Peyer's patch (tissue), 4 donors: Measurements from ENCODE around the gene CECR2. TPM values are rescaled to one million over a fixed set of nuclear protein-coding genes. Genes with fewer than 3 reads are reported as not detected.

Experiments
- DNase-seq, 3 donors: peaks; one replicate each; pipeline ENCODE4 v3.0.0-alpha.2; 2017 to 2019
- H3K27ac ChIP-seq, 4 donors: fragments of 200-600 bp; sonication (generic); one replicate each; pipeline ENCODE4 v1.5.1; 2016 to 2019
- H3K27me3 ChIP-seq, 2 donors: fragments of 200-600 bp; sonication (generic); one replicate each; pipeline ENCODE4 v1.5.1; 2019
- H3K36me3 ChIP-seq, 3 donors: fragments of 200-600 bp; sonication (generic); one replicate each; pipeline ENCODE4 v1.5.1; 2016 to 2019
- H3K4me1 ChIP-seq, 4 donors: fragments of 200-600 bp; sonication (generic); one replicate each; pipeline ENCODE4 v1.5.1; 2016 to 2019
- H3K4me3 ChIP-seq, 4 donors: fragments of 200-600 bp; sonication (generic); 1 replicate in 3 of 4; 2 replicates in 1 of 4; pipeline ENCODE4 v1.5.1; 2016 to 2019; ENCODE audit warnings: mild to moderate bottlenecking in 1 of 4
- H3K9me3 ChIP-seq, 4 donors: fragments of 200-600 bp; sonication (generic); one replicate each; pipeline ENCODE4 v1.5.1; 2016 to 2019; ENCODE audit warnings: mild to moderate bottlenecking in 1 of 4
- POLR2A ChIP-seq, 2 donors: fragments of 450-650 bp; IDR thresholded peaks; one replicate each; pipeline ENCODE4 v1.5.1; 2017; ENCODE audit warnings: antibody characterized with exemption in 2 of 2, mild to moderate bottlenecking in 2 of 2, moderate library complexity in 2 of 2
- total RNA-seq, 4 donors: library from RNA; depleted of rRNA; stranded (reverse); fragments of >200 nt; gene quantifications; one replicate each; pipeline ENCODE4 v1.1.0, GENCODE V29; 2016
- TF ChIP-seq, protein P1 (sequence below), 6 experiments: fragments of 450-650 bp in 4 of 6; fragments of 200-600 bp in 2 of 6; sonication (generic) in 1 of 6; IDR thresholded peaks; one replicate each; pipeline ENCODE4 v1.5.1; 2017 to 2019; ENCODE audit warnings: antibody characterized with exemption in 6 of 6, mild to moderate bottlenecking in 3 of 6, moderate library complexity in 1 of 6

CECR2 gene
- total RNA-seq, 4 donors from 2014 or later: 0.18 to 5.0 (median 0.69) TPM

DNA sequence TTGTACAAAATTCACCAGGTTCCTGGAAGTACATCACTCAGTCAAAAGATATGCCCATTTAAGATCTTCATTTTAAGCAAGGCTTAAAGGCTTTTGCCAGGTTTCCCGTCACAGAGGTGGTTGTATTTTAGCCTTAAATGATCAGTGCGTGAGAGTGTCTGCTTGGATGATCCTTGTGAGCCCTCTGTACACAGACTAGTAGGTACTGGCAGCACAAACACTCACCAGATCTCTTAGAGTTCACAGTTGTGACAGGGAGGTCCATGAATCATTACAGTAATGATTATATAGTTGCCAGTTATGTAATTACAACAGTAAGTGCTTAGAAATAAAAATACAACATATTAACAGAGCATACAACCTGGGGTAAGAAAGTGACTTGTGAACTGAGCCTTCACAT is 109.9 kb downstream of the CECR2 start:
- no peaks in the 10 kb centered on the region for H3K36me3 ChIP-seq
- H3K9me3 ChIP-seq: no peaks in the 10 kb centered on the region
- H3K27me3 ChIP-seq: no peaks in the 10 kb centered on the region
- no peak overlapping the region for H3K27ac ChIP-seq
- no peak overlapping the region for H3K4me3 ChIP-seq
- no peaks in the 10 kb centered on the region for H3K4me1 ChIP-seq
- TF ChIP-seq, protein P1, sequence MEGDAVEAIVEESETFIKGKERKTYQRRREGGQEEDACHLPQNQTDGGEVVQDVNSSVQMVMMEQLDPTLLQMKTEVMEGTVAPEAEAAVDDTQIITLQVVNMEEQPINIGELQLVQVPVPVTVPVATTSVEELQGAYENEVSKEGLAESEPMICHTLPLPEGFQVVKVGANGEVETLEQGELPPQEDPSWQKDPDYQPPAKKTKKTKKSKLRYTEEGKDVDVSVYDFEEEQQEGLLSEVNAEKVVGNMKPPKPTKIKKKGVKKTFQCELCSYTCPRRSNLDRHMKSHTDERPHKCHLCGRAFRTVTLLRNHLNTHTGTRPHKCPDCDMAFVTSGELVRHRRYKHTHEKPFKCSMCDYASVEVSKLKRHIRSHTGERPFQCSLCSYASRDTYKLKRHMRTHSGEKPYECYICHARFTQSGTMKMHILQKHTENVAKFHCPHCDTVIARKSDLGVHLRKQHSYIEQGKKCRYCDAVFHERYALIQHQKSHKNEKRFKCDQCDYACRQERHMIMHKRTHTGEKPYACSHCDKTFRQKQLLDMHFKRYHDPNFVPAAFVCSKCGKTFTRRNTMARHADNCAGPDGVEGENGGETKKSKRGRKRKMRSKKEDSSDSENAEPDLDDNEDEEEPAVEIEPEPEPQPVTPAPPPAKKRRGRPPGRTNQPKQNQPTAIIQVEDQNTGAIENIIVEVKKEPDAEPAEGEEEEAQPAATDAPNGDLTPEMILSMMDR (IDR thresholded peaks at IDR 0.05): no peak
- TF ChIP-seq POLR2A (IDR thresholded peaks at IDR 0.05): no peak
- no peak for DNase-seq

DNA sequence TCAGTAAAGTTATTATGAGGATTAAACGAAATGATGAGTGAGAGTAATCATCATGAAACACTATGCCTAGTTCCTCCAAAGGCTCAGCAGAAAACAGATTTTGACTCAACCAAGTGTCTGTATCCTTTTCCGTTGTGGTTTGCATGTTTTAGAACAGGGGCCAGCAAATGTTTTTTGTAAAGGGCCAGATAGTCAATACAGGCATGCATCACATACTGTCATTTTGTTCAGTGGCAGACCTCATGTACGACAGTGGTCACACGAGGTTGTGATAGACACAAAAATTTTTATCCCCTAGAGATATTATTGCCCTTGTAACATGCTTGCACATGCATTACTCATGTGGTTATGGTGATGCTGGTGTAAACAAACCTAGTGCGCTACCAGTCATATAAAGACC is 112.2 kb downstream of the CECR2 start:
- TF ChIP-seq POLR2A (IDR thresholded peaks at IDR 0.05): no peak
- TF ChIP-seq, protein P1 (IDR thresholded peaks at IDR 0.05): no peak
- Histone ChIP-seq H3K9me3 (no peaks in the 10 kb centered on the region), H3K4me3 (no peak overlapping the region), H3K4me1 (no peaks in the 10 kb centered on the region), H3K27me3 (no peaks in the 10 kb centered on the region), H3K36me3 (no peaks in the 10 kb centered on the region), H3K27ac (no peak overlapping the region)
- no peak for DNase-seq

DNA sequence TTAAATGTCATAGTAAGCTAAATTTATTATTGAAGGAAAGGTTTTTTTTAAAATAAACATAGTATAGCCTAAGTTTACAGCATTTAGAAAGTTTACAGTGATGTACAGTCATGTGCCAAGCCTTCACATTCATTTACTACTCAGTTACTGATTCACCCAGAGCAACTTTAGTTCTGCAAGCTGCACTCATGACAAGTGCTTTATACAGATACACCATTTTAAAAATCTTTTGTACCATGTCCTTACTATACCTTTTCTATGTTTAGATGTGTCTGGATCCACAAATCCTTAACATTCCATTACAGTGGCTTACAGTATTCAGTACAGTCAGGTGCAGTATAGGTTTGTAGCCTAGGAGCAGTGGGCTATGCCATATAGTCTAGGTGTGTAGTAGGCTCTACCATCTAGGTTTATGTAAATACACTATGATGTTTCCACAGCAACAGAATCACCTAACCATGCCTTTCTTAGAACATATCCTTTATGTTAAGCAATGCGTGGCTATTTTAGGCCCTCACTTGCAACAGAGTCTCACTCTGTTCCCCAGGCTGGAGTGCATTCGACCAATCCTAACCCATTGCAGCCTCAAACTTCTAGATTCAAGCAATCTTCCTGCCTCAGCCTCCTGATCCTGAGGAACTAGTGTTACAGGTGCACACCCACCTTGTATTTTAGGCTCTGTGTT is 114.6 kb downstream of the CECR2 start:
- H3K4me1 ChIP-seq: no peaks in the 10 kb centered on the region
- no peak overlapping the region for H3K4me3 ChIP-seq
- no peaks in the 10 kb centered on the region for H3K36me3 ChIP-seq
- H3K27ac ChIP-seq: no peak overlapping the region
- H3K27me3 ChIP-seq: no peaks in the 10 kb centered on the region
- no peaks in the 10 kb centered on the region for H3K9me3 ChIP-seq
- TF ChIP-seq POLR2A (IDR thresholded peaks at IDR 0.05): no peak
- TF ChIP-seq, protein P1 (IDR thresholded peaks at IDR 0.05): no peak
- no peak for DNase-seq

DNA sequence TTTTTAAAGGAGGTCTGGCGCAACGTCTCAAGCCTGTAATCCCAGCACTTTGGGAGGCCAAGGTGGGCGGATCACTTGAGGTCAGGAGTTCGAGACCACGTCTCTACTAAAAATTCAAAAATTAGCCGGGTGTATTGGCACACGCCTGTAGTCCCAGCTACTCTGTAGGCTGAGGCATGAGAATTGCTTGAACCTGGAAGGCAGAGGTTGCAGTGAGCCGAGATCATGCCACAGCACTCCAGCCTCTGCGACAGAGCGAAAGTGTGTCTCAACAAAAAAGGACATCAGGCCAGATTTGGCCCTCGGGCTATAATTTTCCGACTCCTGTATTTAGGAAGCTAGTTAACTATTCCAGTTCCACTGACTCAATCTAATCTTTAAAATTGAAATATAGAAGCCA is 115.3 kb downstream of the CECR2 start:
- Histone ChIP-seq H3K4me3 (no peak overlapping the region), H3K36me3 (no peaks in the 10 kb centered on the region), H3K27me3 (no peaks in the 10 kb centered on the region), H3K9me3 (no peaks in the 10 kb centered on the region), H3K4me1 (no peaks in the 10 kb centered on the region), H3K27ac (no peak overlapping the region)
- TF ChIP-seq, protein P1 (IDR thresholded peaks at IDR 0.05): no peak
- no peak for TF ChIP-seq POLR2A (IDR thresholded peaks at IDR 0.05)
- DNase-seq: no peak

DNA sequence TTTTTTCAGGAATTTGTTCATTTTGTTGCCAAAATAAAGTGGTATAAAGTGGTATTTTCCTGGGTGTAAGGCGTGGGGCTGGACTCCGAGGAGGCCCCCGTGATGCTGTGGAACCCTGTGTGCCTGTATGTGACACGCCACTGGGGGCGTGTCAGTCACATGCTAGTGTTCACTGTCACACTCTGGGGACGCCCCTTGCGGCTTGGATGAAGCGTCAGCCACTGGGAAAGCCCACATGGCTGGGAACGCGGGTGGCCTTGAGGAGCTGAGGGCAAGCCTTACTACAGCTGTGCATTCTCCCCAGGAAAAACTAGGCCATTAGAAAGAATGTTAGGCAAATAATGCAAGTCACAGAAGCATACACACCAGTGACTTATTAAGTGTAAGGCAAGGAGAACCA is 117.1 kb downstream of the CECR2 start:
- H3K9me3 ChIP-seq: no peaks in the 10 kb centered on the region
- no peaks in the 10 kb centered on the region for H3K27me3 ChIP-seq
- no peak for TF ChIP-seq POLR2A (IDR thresholded peaks at IDR 0.05)
- TF ChIP-seq, protein P1 (IDR thresholded peaks at IDR 0.05): no peak
- no peak overlapping the region for H3K27ac ChIP-seq
- H3K4me1 ChIP-seq: no peaks in the 10 kb centered on the region
- H3K36me3 ChIP-seq: no peaks in the 10 kb centered on the region
- DNase-seq: no peak
- no peak overlapping the region for H3K4me3 ChIP-seq

DNA sequence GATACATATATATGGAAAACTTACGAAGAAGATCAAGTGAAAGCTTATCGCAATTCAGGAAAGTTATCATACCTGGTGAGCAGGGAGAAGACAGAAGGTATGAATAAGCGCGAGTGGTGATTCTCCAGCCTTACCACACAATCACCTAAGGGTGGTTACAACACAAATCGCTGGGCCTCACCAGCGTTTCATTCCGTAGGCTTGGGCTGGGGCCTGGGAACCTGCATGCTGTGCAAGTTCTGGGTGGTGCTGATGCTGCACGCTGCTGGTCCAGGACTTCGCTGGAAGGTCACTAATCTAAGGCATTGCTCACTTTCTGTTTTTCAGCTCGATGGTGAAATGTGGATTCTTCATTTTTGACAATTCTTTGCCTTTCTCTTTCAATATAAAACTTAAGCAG is 117.5 kb downstream of the CECR2 start:
- H3K4me3 ChIP-seq: no peak overlapping the region
- no peaks in the 10 kb centered on the region for H3K4me1 ChIP-seq
- no peak for DNase-seq
- H3K27ac ChIP-seq: no peak overlapping the region
- H3K27me3 ChIP-seq: no peaks in the 10 kb centered on the region
- H3K9me3 ChIP-seq: no peaks in the 10 kb centered on the region
- H3K36me3 ChIP-seq: no peaks in the 10 kb centered on the region
- TF ChIP-seq, protein P1 (IDR thresholded peaks at IDR 0.05): no peak
- TF ChIP-seq POLR2A (IDR thresholded peaks at IDR 0.05): no peak
